ENCODE measurements around the gene ACAD9. TPM values are rescaled to one million over a fixed set of nuclear protein-coding genes. Genes with fewer than 3 reads are reported as not detected.
A peak's percentile ranks its signal among the peaks of the same experiment; 100 is the strongest.

Gene ACAD9
- total and polyA plus RNA-seq, 2 of the 13 experiments (the other 11 are each of a cell fraction or from before 2014, with no cell fraction given), result 15.3 to 38.2 TPM

DNA sequence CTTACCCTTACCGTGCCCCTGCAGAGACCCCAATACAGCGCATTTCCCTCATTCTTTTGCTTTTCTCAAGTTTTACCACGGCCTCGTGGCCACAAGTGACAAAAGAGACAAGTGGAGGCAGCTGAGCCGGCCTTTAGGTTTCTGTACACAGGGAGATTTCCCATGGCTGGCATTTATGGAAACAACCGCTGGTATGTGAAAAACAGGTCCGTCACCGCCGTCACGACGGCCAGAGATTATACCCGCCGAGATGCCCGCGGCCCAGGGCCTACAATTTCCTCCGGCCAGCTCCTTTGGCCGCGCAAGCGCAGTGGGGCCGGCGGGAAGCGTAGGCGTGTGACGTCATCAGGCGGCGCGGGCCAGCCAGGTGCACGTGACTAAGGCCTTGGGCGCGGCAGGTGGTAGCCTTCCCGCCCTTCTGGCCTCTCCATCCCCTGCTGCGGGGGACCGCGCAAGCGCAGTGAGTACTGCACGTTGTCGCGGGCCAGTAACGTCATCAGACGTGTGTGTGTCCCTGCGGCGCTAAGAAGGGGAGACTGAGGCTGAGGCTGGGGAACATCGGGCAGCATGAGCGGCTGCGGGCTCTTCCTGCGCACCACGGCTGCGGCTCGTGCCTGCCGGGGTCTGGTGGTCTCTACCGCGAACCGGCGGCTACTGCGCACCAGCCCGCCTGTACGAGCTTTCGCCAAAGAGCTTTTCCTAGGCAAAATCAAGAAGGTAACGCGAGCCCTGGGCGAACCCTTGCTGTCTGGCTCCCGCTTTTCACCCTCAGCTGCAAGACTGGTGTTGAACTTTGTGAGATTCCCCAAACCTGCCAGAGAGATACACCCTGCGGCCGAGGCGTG lies at the start of gene ACAD9 (continued):
- 0 out of 2 replicates have a peak, but pooled peaks have one; percentile 27 for TF ChIP-seq ATAD3A (CRISPR knock-in tag; IDR thresholded peaks at IDR 0.05)
- TF ChIP-seq, protein P1, sequence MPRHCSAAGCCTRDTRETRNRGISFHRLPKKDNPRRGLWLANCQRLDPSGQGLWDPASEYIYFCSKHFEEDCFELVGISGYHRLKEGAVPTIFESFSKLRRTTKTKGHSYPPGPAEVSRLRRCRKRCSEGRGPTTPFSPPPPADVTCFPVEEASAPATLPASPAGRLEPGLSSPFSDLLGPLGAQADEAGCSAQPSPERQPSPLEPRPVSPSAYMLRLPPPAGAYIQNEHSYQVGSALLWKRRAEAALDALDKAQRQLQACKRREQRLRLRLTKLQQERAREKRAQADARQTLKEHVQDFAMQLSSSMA (CRISPR knock-in tag; IDR thresholded peaks at IDR 0.05), result peak; percentile 74; the same call in 1 of the 2 replicates
- TF ChIP-seq, protein P2, sequence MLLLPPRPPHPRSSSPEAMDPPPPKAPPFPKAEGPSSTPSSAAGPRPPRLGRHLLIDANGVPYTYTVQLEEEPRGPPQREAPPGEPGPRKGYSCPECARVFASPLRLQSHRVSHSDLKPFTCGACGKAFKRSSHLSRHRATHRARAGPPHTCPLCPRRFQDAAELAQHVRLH (CRISPR knock-in tag; IDR thresholded peaks at IDR 0.05; ENCODE audit: borderline replicate concordance, low read depth), result peak; percentile 99
- TF ChIP-seq JUNB (CRISPR knock-in tag; IDR thresholded peaks at IDR 0.05; ENCODE audit: borderline replicate concordance), result no peak; the same call in 1 of the 2 replicates
- TF ChIP-seq KDM5A (IDR thresholded peaks at IDR 0.05; ENCODE audit: borderline replicate concordance, low read length), result peak; percentile 89
- TF ChIP-seq ZNF17 (CRISPR knock-in tag; IDR thresholded peaks at IDR 0.05), result no peak
- peak; percentile 96; the same call in 1 of the 2 replicates for TF ChIP-seq ZNF558 (CRISPR knock-in tag; IDR thresholded peaks at IDR 0.05; ENCODE audit: borderline replicate concordance)
- TF ChIP-seq STAT5B (CRISPR knock-in tag; IDR thresholded peaks at IDR 0.05), result 0 out of 2 replicates have a peak, but pooled peaks have one; percentile 75
- TF ChIP-seq ZNF180 (CRISPR knock-in tag; IDR thresholded peaks at IDR 0.05; ENCODE audit: borderline replicate concordance, low read depth), result 0 out of 2 replicates have a peak, but pooled peaks have one; percentile 29
- peak; percentile 93 for TF ChIP-seq ZNF33A (CRISPR knock-in tag; IDR thresholded peaks at IDR 0.05; ENCODE audit: borderline replicate concordance)
- peak; percentile 91 for TF ChIP-seq ZNF225 (CRISPR knock-in tag; IDR thresholded peaks at IDR 0.05)
- peak; percentile 99 for TF ChIP-seq EED (CRISPR knock-in tag; IDR thresholded peaks at IDR 0.05)
- TF ChIP-seq, protein P3, sequence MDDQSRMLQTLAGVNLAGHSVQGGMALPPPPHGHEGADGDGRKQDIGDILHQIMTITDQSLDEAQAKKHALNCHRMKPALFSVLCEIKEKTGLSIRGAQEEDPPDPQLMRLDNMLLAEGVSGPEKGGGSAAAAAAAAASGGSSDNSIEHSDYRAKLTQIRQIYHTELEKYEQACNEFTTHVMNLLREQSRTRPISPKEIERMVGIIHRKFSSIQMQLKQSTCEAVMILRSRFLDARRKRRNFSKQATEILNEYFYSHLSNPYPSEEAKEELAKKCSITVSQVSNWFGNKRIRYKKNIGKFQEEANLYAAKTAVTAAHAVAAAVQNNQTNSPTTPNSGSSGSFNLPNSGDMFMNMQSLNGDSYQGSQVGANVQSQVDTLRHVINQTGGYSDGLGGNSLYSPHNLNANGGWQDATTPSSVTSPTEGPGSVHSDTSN (CRISPR knock-in tag; IDR thresholded peaks at IDR 0.05; ENCODE audit: borderline replicate concordance), result no peak
- TF ChIP-seq STAG1 (CRISPR knock-in tag; IDR thresholded peaks at IDR 0.05), result no peak; the same call in 1 of the 2 replicates
- TF ChIP-seq ZNF816 (CRISPR knock-in tag; IDR thresholded peaks at IDR 0.05; ENCODE audit: borderline replicate concordance), result peak; percentile 88; the same call in 1 of the 2 replicates
- peak; percentile 86; the same call in 1 of the 2 replicates for TF ChIP-seq ZNF790 (CRISPR knock-in tag; IDR thresholded peaks at IDR 0.05; ENCODE audit: borderline replicate concordance)
- TF ChIP-seq AKAP8 (CRISPR knock-in tag; IDR thresholded peaks at IDR 0.05), result peak; percentile 67; the same call in 1 of the 2 replicates
- no peak for TF ChIP-seq ZSCAN22 (CRISPR knock-in tag; IDR thresholded peaks at IDR 0.05)
- TF ChIP-seq, protein P4, sequence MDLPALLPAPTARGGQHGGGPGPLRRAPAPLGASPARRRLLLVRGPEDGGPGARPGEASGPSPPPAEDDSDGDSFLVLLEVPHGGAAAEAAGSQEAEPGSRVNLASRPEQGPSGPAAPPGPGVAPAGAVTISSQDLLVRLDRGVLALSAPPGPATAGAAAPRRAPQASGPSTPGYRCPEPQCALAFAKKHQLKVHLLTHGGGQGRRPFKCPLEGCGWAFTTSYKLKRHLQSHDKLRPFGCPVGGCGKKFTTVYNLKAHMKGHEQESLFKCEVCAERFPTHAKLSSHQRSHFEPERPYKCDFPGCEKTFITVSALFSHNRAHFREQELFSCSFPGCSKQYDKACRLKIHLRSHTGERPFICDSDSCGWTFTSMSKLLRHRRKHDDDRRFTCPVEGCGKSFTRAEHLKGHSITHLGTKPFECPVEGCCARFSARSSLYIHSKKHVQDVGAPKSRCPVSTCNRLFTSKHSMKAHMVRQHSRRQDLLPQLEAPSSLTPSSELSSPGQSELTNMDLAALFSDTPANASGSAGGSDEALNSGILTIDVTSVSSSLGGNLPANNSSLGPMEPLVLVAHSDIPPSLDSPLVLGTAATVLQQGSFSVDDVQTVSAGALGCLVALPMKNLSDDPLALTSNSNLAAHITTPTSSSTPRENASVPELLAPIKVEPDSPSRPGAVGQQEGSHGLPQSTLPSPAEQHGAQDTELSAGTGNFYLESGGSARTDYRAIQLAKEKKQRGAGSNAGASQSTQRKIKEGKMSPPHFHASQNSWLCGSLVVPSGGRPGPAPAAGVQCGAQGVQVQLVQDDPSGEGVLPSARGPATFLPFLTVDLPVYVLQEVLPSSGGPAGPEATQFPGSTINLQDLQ (CRISPR knock-in tag; IDR thresholded peaks at IDR 0.05), result peak; percentile 96
- TF ChIP-seq, protein P5, sequence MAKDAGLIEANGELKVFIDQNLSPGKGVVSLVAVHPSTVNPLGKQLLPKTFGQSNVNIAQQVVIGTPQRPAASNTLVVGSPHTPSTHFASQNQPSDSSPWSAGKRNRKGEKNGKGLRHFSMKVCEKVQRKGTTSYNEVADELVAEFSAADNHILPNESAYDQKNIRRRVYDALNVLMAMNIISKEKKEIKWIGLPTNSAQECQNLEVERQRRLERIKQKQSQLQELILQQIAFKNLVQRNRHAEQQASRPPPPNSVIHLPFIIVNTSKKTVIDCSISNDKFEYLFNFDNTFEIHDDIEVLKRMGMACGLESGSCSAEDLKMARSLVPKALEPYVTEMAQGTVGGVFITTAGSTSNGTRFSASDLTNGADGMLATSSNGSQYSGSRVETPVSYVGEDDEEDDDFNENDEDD (CRISPR knock-in tag; IDR thresholded peaks at IDR 0.05; ENCODE audit: borderline replicate concordance), result peak; percentile 100
- TF ChIP-seq GABPA (IDR thresholded peaks at IDR 0.05; ENCODE audit: low read depth, low read length), result no peak
- TF ChIP-seq GABPA (CRISPR knock-in tag; IDR thresholded peaks at IDR 0.05; ENCODE audit: low read depth), result 0 out of 2 replicates have a peak, but pooled peaks have one; percentile 57
- TF ChIP-seq AGO2 (optimal IDR thresholded peaks at IDR 0.05; ENCODE audit: low read depth, low read length), result no peak

Data from HepG2 (cell line).